Measurements from ENCODE around the gene KRTAP2-3. TPM values are rescaled to one million over a fixed set of nuclear protein-coding genes. Genes with fewer than 3 reads are reported as not detected.

Gene KRTAP2-3
- total and polyA plus RNA-seq, 2 of the 4 experiments (the other 2 are of a cell fraction), result 1.4 to 35.2 TPM

DNA sequence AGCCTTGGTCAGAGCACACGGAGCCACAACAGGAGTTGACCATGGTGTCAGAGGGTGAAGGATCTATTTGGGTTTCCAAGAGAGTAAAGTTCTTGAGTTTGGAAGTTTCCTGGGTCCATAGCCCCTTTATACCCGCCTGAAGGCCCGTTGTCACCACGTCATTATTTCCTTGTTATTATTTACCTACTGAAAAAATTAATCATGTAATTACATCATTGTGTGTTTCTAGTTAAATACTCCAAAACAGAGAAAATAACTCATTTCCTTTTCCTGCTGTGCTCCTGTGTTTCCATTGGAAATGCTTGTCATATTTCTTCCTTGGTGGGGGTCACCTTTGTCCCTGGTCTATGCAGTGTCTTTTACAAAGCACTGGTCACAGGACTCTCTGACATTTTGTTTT lies 38.1 kb upstream of the KRTAP2-3 start, which contains the start of gene KRTAP4-8:
TSS of gene KRTAP4-8 (minus strand) at position 101 of the 400 bp plus-strand sequence. CDS start at position 43, 58 bp downstream.
- H3K18ac ChIP-seq (ENCODE audit: low read depth, low read length), result peak within 1 kb of the TSS; percentile 76; the same call in 1 of the 2 replicates
- H3K9me3 ChIP-seq (ENCODE audit: control insufficient read depth, insufficient read depth, low read length), result no peaks in the 10 kb centered on the region
- no peaks in the 10 kb centered on the region for H3K36me3 ChIP-seq (ENCODE audit: control insufficient read depth, insufficient read depth, low read length)
- peak within 1 kb of the TSS; percentile 95 for H2BK5ac ChIP-seq (ENCODE audit: low read depth, low read length, poor library complexity, severe bottlenecking)
- WGBS, 2 experiments (ENCODE audit: extremely low coverage in 2 of 2, insufficient read length in 1 of 2), result 71% methylated on average over 1 of the region's 4 CpGs; no CpG with 5 or more reads in 1 of the 2 experiments
- TF ChIP-seq MAFK (IDR thresholded peaks at IDR 0.05; ENCODE audit: low read depth, low read length) (no peak), CEBPB (IDR thresholded peaks at IDR 0.05; ENCODE audit: low read depth, low read length) (no peak)
- H4K91ac ChIP-seq (ENCODE audit: insufficient read depth, low read depth, low read length), result peak within 1 kb of the TSS; percentile 68
- peak within 1 kb of the TSS; percentile 79; the same call in 1 of the 2 replicates for H3K23ac ChIP-seq (ENCODE audit: low read depth, low read length)
- H3K9ac ChIP-seq (ENCODE audit: low read depth, low read length), result no peak within 1 kb of the TSS
- BruUV-seq (replicated peaks), result no TSS peak
- dilution Hi-C loops (cut with HindIII; ENCODE audit: low sequenced_read_pairs, unreplicated experiment) (no loop called here), intact Hi-C loops (cut with micrococcal nuclease) (no loop called here), in situ Hi-C loops (cut with MboI; ENCODE audit: low sequenced_read_pairs) (no loop called here)
- peak within 1 kb of the TSS; percentile 94 for H3K4ac ChIP-seq (ENCODE audit: low read depth, low read length)
- ChIA-PET CTCF (no interaction called here), POLR2A (ENCODE audit: unreplicated experiment) (no interaction called here)
- peak within 1 kb of the TSS; percentile 95 for H2BK20ac ChIP-seq (ENCODE audit: low read depth, low read length)
- no peak within 1 kb of the TSS; the same call in 1 of the 2 replicates for H3K27ac ChIP-seq (ENCODE audit: insufficient read depth, low read length)
- no peak within 1 kb of the TSS for H3K56ac ChIP-seq (ENCODE audit: extremely low read depth, insufficient read depth, low read length)
- peak within 1 kb of the TSS; percentile 32 to 53 for H4K8ac ChIP-seq (ENCODE audit: low read depth in 2 of 2, low read length in 2 of 2)
- no peaks in the 10 kb centered on the region for H3K79me1 ChIP-seq (ENCODE audit: low read depth in 1 of 2, low read length in 2 of 2)
- H3K9me1 ChIP-seq (ENCODE audit: insufficient read depth, low read length), result peaks cover 6% of the 10 kb centered on the region
- peak within 1 kb of the TSS; percentile 86 for H2AK5ac ChIP-seq (ENCODE audit: low read depth, low read length)
- H3K27me3 ChIP-seq (ENCODE audit: control insufficient read depth, insufficient read depth, low read length), result no peaks in the 10 kb centered on the region
- DNase-seq (no peak), ATAC-seq (ENCODE audit: low read depth) (no peak)
- H3K4me1 ChIP-seq (ENCODE audit: control insufficient read depth, insufficient read depth, low read length), result peaks cover 4% of the 10 kb centered on the region; the same call in 1 of the 2 replicates
- no peak within 1 kb of the TSS for H3K4me3 ChIP-seq (ENCODE audit: insufficient read depth, low read depth, low read length)
- no peak within 1 kb of the TSS for H2AFZ ChIP-seq (replicated peaks; ENCODE audit: low read length, poor library complexity)
- no peak within 1 kb of the TSS for H3K4me2 ChIP-seq (ENCODE audit: low read depth, low read length)
- H4K5ac ChIP-seq (ENCODE audit: low read depth, low read length), result peak within 1 kb of the TSS; percentile 0; the same call in 1 of the 2 replicates
- peak within 1 kb of the TSS; percentile 85 for H3K14ac ChIP-seq (replicated peaks; ENCODE audit: low read depth, low read length)
- H2AK9ac ChIP-seq (replicated peaks; ENCODE audit: low read depth, low read length, poor library complexity), result no peak within 1 kb of the TSS
- H4K20me1 ChIP-seq (ENCODE audit: insufficient read depth, low read length), result no peaks in the 10 kb centered on the region
- peak within 1 kb of the TSS; percentile 86 for H2BK120ac ChIP-seq (ENCODE audit: low read depth, low read length)
- peak within 1 kb of the TSS; percentile 70; the same call in 1 of the 3 replicates for H2BK15ac ChIP-seq (ENCODE audit: low read depth, low read length)
